ENCODE results near the gene CDH13. TPM values are rescaled to one million over a fixed set of nuclear protein-coding genes. Genes with fewer than 3 reads are reported as not detected.

The CDH13 gene
- total and polyA plus RNA-seq, 2 experiments from 2014 or later: 1.6 to 4.4 TPM

DNA sequence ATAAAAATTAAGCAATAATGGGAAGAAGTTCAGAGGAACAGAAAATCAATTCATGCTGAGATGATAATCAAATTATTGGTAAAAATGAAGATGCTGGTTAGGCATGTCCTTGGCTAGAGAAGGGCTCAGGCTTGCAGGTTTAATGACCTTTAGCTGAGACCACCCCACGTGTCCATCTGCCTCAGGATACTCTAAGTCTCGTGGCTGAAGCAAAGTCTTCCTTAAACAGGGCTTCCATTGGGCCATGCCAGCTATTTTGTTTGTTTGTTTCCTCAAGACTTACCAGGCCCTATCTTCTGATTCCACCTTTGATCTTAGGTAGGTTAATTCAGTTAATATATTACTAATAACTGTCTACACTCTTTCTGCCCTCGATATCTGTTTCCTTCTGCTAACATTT, 366.0 kb downstream of the CDH13 start (continued):
- TF ChIP-seq, protein P1, sequence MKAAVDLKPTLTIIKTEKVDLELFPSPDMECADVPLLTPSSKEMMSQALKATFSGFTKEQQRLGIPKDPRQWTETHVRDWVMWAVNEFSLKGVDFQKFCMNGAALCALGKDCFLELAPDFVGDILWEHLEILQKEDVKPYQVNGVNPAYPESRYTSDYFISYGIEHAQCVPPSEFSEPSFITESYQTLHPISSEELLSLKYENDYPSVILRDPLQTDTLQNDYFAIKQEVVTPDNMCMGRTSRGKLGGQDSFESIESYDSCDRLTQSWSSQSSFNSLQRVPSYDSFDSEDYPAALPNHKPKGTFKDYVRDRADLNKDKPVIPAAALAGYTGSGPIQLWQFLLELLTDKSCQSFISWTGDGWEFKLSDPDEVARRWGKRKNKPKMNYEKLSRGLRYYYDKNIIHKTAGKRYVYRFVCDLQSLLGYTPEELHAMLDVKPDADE (IDR thresholded peaks at IDR 0.05): no peak
- TF ChIP-seq JUNB (IDR thresholded peaks at IDR 0.05; ENCODE audit: unreplicated experiment) (no peak), EZH2 (IDR thresholded peaks at IDR 0.05; ENCODE audit: low read depth, unreplicated experiment) (no peak), CREB1 (CRISPR knock-in tag; IDR thresholded peaks at IDR 0.05; ENCODE audit: low read depth) (no peak), STAT1 (IDR thresholded peaks at IDR 0.05; ENCODE audit: unreplicated experiment) (no peak)

DNA sequence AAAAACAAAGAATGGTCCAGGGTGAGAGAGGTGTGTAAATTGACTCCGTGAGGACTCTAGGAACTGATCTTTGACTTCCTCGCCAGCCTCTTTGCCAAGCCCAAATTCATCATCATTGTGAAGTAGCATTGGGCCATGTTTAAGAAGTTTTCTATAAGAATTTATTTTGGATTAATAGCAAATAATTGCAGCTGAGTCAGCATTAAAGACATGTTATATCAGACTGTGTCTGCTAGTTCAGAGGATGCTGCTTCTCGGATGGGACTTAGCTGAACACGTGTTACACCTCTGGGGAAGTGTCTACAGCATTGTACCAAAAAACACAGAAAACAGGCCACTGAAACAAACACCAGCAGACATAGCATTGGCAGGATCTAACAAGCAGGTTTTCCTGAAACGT, 366.6 kb downstream of the CDH13 start:
- no peak overlapping the region for H3K27ac Mint-ChIP-seq
- ATAC-seq: no peak
- H3K79me2 ChIP-seq (replicated peaks; ENCODE audit: insufficient read depth): no peaks in the 10 kb centered on the region
- H3K4me3 ChIP-seq: no peak overlapping the region
- H2AFZ ChIP-seq: no peak overlapping the region
- H3K4me3 Mint-ChIP-seq: no peak overlapping the region
- H3K27me3 Mint-ChIP-seq (ENCODE audit: insufficient read depth, low read depth, poor library complexity): no peaks in the 10 kb centered on the region
- no peaks in the 10 kb centered on the region for H3K27me3 ChIP-seq (ENCODE audit: insufficient read depth)
- H3F3A ChIP-seq (replicated peaks; ENCODE audit: low read depth): no peaks in the 10 kb centered on the region
- no peak overlapping the region for H3K27ac ChIP-seq (ENCODE audit: low read depth)
- no peaks in the 10 kb centered on the region for H3K9me3 Mint-ChIP-seq
- peaks cover 10% of the 10 kb centered on the region; the same call in 1 of the 2 replicates for H3K9me2 ChIP-seq (ENCODE audit: insufficient read depth)
- H3K4me1 Mint-ChIP-seq: no peaks in the 10 kb centered on the region
- H3K36me3 ChIP-seq (ENCODE audit: insufficient read depth): no peaks in the 10 kb centered on the region
- H3K36me3 Mint-ChIP-seq (ENCODE audit: low read depth): no peaks in the 10 kb centered on the region
- DNase-seq (ENCODE audit: low spot score): no peak
- no peaks in the 10 kb centered on the region for H3K4me1 ChIP-seq (ENCODE audit: insufficient read depth)
- no peaks in the 10 kb centered on the region; the same call in 1 of the 2 replicates for H4K20me1 ChIP-seq (replicated peaks; ENCODE audit: insufficient read depth)
- no peak overlapping the region for H3K4me2 ChIP-seq
- no peak for TF ChIP-seq ZNF331 (CRISPR knock-in tag; IDR thresholded peaks at IDR 0.05; ENCODE audit: low read depth)
- TF ChIP-seq, protein P2, sequence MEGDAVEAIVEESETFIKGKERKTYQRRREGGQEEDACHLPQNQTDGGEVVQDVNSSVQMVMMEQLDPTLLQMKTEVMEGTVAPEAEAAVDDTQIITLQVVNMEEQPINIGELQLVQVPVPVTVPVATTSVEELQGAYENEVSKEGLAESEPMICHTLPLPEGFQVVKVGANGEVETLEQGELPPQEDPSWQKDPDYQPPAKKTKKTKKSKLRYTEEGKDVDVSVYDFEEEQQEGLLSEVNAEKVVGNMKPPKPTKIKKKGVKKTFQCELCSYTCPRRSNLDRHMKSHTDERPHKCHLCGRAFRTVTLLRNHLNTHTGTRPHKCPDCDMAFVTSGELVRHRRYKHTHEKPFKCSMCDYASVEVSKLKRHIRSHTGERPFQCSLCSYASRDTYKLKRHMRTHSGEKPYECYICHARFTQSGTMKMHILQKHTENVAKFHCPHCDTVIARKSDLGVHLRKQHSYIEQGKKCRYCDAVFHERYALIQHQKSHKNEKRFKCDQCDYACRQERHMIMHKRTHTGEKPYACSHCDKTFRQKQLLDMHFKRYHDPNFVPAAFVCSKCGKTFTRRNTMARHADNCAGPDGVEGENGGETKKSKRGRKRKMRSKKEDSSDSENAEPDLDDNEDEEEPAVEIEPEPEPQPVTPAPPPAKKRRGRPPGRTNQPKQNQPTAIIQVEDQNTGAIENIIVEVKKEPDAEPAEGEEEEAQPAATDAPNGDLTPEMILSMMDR (conservative IDR thresholded peaks at IDR 0.05; ENCODE audit: low read depth in 2 of 2): no peak
- TF ChIP-seq POLR2AphosphoS5 (IDR thresholded peaks at IDR 0.05; ENCODE audit: low read depth): no peak
- no peak for TF ChIP-seq CREB1 (CRISPR knock-in tag; IDR thresholded peaks at IDR 0.05; ENCODE audit: low read depth)
- TF ChIP-seq ZNF114 (CRISPR knock-in tag; IDR thresholded peaks at IDR 0.05): no peak
- no peak for TF ChIP-seq NANOG (IDR thresholded peaks at IDR 0.05; ENCODE audit: borderline replicate concordance)
- no peak for TF ChIP-seq JUNB (IDR thresholded peaks at IDR 0.05; ENCODE audit: unreplicated experiment)
- no peak for TF ChIP-seq EZH2 (IDR thresholded peaks at IDR 0.05; ENCODE audit: low read depth, unreplicated experiment)
- TF ChIP-seq, protein P3, sequence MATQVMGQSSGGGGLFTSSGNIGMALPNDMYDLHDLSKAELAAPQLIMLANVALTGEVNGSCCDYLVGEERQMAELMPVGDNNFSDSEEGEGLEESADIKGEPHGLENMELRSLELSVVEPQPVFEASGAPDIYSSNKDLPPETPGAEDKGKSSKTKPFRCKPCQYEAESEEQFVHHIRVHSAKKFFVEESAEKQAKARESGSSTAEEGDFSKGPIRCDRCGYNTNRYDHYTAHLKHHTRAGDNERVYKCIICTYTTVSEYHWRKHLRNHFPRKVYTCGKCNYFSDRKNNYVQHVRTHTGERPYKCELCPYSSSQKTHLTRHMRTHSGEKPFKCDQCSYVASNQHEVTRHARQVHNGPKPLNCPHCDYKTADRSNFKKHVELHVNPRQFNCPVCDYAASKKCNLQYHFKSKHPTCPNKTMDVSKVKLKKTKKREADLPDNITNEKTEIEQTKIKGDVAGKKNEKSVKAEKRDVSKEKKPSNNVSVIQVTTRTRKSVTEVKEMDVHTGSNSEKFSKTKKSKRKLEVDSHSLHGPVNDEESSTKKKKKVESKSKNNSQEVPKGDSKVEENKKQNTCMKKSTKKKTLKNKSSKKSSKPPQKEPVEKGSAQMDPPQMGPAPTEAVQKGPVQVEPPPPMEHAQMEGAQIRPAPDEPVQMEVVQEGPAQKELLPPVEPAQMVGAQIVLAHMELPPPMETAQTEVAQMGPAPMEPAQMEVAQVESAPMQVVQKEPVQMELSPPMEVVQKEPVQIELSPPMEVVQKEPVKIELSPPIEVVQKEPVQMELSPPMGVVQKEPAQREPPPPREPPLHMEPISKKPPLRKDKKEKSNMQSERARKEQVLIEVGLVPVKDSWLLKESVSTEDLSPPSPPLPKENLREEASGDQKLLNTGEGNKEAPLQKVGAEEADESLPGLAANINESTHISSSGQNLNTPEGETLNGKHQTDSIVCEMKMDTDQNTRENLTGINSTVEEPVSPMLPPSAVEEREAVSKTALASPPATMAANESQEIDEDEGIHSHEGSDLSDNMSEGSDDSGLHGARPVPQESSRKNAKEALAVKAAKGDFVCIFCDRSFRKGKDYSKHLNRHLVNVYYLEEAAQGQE (IDR thresholded peaks at IDR 0.05; ENCODE audit: unreplicated experiment): no peak
- TF ChIP-seq EZH2phosphoT487 (IDR thresholded peaks at IDR 0.05; ENCODE audit: unreplicated experiment): no peak
- TF ChIP-seq, protein P4, sequence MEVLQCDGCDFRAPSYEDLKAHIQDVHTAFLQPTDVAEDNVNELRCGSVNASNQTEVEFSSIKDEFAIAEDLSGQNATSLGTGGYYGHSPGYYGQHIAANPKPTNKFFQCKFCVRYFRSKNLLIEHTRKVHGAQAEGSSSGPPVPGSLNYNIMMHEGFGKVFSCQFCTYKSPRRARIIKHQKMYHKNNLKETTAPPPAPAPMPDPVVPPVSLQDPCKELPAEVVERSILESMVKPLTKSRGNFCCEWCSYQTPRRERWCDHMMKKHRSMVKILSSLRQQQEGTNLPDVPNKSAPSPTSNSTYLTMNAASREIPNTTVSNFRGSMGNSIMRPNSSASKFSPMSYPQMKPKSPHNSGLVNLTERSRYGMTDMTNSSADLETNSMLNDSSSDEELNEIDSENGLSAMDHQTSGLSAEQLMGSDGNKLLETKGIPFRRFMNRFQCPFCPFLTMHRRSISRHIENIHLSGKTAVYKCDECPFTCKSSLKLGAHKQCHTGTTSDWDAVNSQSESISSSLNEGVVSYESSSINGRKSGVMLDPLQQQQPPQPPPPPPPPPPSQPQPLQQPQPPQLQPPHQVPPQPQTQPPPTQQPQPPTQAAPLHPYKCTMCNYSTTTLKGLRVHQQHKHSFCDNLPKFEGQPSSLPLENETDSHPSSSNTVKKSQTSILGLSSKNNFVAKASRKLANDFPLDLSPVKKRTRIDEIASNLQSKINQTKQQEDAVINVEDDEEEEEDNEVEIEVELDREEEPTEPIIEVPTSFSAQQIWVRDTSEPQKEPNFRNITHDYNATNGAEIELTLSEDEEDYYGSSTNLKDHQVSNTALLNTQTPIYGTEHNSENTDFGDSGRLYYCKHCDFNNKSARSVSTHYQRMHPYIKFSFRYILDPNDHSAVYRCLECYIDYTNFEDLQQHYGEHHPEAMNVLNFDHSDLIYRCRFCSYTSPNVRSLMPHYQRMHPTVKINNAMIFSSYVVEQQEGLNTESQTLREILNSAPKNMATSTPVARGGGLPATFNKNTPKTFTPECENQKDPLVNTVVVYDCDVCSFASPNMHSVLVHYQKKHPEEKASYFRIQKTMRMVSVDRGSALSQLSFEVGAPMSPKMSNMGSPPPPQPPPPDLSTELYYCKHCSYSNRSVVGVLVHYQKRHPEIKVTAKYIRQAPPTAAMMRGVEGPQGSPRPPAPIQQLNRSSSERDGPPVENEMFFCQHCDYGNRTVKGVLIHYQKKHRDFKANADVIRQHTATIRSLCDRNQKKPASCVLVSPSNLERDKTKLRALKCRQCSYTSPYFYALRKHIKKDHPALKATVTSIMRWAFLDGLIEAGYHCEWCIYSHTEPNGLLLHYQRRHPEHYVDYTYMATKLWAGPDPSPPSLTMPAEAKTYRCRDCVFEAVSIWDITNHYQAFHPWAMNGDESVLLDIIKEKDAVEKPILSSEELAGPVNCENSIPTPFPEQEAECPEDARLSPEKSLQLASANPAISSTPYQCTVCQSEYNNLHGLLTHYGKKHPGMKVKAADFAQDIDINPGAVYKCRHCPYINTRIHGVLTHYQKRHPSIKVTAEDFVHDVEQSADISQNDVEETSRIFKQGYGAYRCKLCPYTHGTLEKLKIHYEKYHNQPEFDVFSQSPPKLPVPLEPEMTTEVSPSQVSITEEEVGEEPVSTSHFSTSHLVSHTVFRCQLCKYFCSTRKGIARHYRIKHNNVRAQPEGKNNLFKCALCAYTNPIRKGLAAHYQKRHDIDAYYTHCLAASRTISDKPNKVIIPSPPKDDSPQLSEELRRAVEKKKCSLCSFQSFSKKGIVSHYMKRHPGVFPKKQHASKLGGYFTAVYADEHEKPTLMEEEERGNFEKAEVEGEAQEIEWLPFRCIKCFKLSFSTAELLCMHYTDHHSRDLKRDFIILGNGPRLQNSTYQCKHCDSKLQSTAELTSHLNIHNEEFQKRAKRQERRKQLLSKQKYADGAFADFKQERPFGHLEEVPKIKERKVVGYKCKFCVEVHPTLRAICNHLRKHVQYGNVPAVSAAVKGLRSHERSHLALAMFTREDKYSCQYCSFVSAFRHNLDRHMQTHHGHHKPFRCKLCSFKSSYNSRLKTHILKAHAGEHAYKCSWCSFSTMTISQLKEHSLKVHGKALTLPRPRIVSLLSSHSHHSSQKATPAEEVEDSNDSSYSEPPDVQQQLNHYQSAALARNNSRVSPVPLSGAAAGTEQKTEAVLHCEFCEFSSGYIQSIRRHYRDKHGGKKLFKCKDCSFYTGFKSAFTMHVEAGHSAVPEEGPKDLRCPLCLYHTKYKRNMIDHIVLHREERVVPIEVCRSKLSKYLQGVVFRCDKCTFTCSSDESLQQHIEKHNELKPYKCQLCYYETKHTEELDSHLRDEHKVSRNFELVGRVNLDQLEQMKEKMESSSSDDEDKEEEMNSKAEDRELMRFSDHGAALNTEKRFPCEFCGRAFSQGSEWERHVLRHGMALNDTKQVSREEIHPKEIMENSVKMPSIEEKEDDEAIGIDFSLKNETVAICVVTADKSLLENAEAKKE (CRISPR knock-in tag; IDR thresholded peaks at IDR 0.05): no peak
- no peak for TF ChIP-seq STAT1 (IDR thresholded peaks at IDR 0.05; ENCODE audit: unreplicated experiment)

Measured in GM23338 (cell line).